Panc1 (cell line): ENCODE data around the gene CUL9. TPM values are rescaled to one million over a fixed set of nuclear protein-coding genes. Genes with fewer than 3 reads are reported as not detected.

Source experiments
- ATAC-seq: fragments of 200-7000 bp; cut with Tn5 transposase; 2 replicates; pipeline ENCODE4 v1.9.1; 2020; ENCODE audit warnings: mild to moderate bottlenecking, moderate library complexity
- BruUV-seq: library from RNA; stranded (reverse); fragments of 400-500 nt; replicated peaks from 2 replicates; lab custom pipeline; 2021; lab: Mats Ljungman, UMichigan
- CTCF ChIA-PET: fragments of 300-600 bp; sonication (Branson Sonifier 250); formaldehyde crosslinking; loops from one replicate; lab custom pipeline; 2022; ENCODE audit warnings: antibody characterized with exemption; lab: Charles Lee
- POLR2A ChIA-PET: fragments of 300-600 bp; sonication (Branson Sonifier 250); formaldehyde crosslinking; loops from one replicate; lab custom pipeline; 2022; ENCODE audit warnings: antibody characterized with exemption; lab: Charles Lee
- DNase-seq: peaks from one replicate; pipeline ENCODE4 v3.0.0-alpha.2; 2010; ENCODE audit warnings: low read depth, low spot score
- H3K27ac ChIP-seq: 2 replicates; pipeline ENCODE4 v1.5.1; 2011; ENCODE audit warnings: mild to moderate bottlenecking, low read length, inconsistent platforms
- H3K27me3 ChIP-seq: fragments of 200-500 bp; sonication (Bioruptor generic); 2 replicates; pipeline ENCODE4 v1.6.0; 2014; ENCODE audit warnings: low read length, inconsistent platforms; ENCODE audit not compliant: control insufficient read depth, insufficient read depth
- H3K36me3 ChIP-seq: fragments of 200-500 bp; sonication (Bioruptor generic); 2 replicates; pipeline ENCODE4 v1.5.1; 2014; ENCODE audit warnings: inconsistent platforms, mild to moderate bottlenecking, low read length, moderate library complexity; ENCODE audit not compliant: control insufficient read depth, insufficient read depth
- H3K4me1 ChIP-seq: 2 replicates; pipeline ENCODE4 v1.5.1; 2011; ENCODE audit warnings: inconsistent platforms, mild to moderate bottlenecking, low read length, moderate library complexity; ENCODE audit not compliant: control insufficient read depth, insufficient read depth
- H3K4me3 ChIP-seq, 2 experiments: 2 replicates each; pipeline ENCODE4 v1.5.1; 2011 to 2012; ENCODE audit warnings: low read depth in 2 of 2, low read length in 2 of 2, mild to moderate bottlenecking in 2 of 2, inconsistent platforms in 1 of 2, moderate library complexity in 1 of 2
- H3K9me3 ChIP-seq: fragments of 200-500 bp; sonication (Bioruptor generic); 2 replicates; pipeline ENCODE4 v1.5.1; 2014; ENCODE audit warnings: low read depth, mild to moderate bottlenecking, inconsistent platforms, low read length, moderate library complexity; ENCODE audit not compliant: control insufficient read depth, insufficient read depth
- CTCF ChIP-seq: fragments of 450-650 bp; IDR thresholded peaks from 2 replicates; pipeline ENCODE4 v1.5.1; 2017; ENCODE audit warnings: mild to moderate bottlenecking
- POLR2AphosphoS5 ChIP-seq: IDR thresholded peaks from 2 replicates; pipeline ENCODE4 v1.6.1; 2012; ENCODE audit warnings: mild to moderate bottlenecking, low read depth, low read length, moderate library complexity
- REST ChIP-seq, 2 experiments: IDR thresholded peaks; 2 replicates each; pipeline ENCODE4 v1.6.1; 2011 to 2012; ENCODE audit warnings: low read depth in 2 of 2, control low read depth in 1 of 2, low read length in 1 of 2, mild to moderate bottlenecking in 1 of 2, moderate library complexity in 1 of 2; ENCODE audit not compliant: insufficient read depth in 1 of 2
- SIN3A ChIP-seq: IDR thresholded peaks from 2 replicates; pipeline ENCODE4 v1.6.1; 2012; ENCODE audit warnings: low read depth, mild to moderate bottlenecking, low read length, moderate library complexity, borderline replicate concordance; ENCODE audit not compliant: insufficient read depth
- TCF7L2 ChIP-seq: IDR thresholded peaks from 2 replicates; pipeline ENCODE4 v1.6.1; 2011; ENCODE audit warnings: mild to moderate bottlenecking, low read depth, low read length, inconsistent platforms
- in situ Hi-C: cut with HindIII; loops from 2 replicates; pipeline ENCODE4 v1.10.0; 2016; ENCODE audit warnings: low sequenced_read_pairs, low pct_unique_long_range_greater_than_20kb
- intact Hi-C: fragments of 100-400 bp; cut with micrococcal nuclease; formaldehyde crosslinking; loops from one replicate; pipeline ENCODE4 v1.10.0; 2022; ENCODE audit not compliant: unreplicated experiment
- total RNA-seq: library from RNA; stranded (reverse); gene quantifications from one replicate; pipeline ENCODE4 v1.2.1, GENCODE V29; 2021; ENCODE audit not compliant: unreplicated experiment

The CUL9 gene
- total RNA-seq, 1 experiment from 2014 or later: 54.3 TPM

- TF ChIP-seq REST (IDR thresholded peaks at IDR 0.05; ENCODE audit: insufficient read depth in 1 of 2, low read depth in 2 of 2, low read length in 1 of 2) (no peak), TCF7L2 (no peak), CTCF (no peak), SIN3A (no peak), POLR2AphosphoS5 (no peak)
- Histone ChIP-seq H3K27me3 (no peaks in the 10 kb centered on the region), H3K4me3 (no peak overlapping the region), H3K27ac (no peak overlapping the region), H3K36me3 (no peaks in the 10 kb centered on the region), H3K9me3 (no peaks in the 10 kb centered on the region), H3K4me1 (peaks cover 2% of the 10 kb centered on the region)
- DNase-seq (no peak), ATAC-seq (no peak; the same call in 1 of the 2 replicates)
- ChIA-PET POLR2A (interaction anchor here (0.6 to 0.7 kb wide), 2 partner anchors 218 to 346 kb away, joined by 8 to 10 read pairs; no protein-coding TSS in a partner anchor), CTCF (no interaction called here)
- in situ Hi-C loops (no loop called here), intact Hi-C loops (no loop called here)
- TSS peak; percentile 43 for BruUV-seq
Measured at GRCh38 chr6:43150051-43150751, 31.8 kb upstream of the CUL9 start.

GRCh38 chr6:43159599-43159998, 22.4 kb upstream of the CUL9 start:
- CTCF ChIA-PET: no interaction called here
- POLR2A ChIA-PET: no interaction called here
- no peak overlapping the region for H3K27ac ChIP-seq

More at GRCh38 chr6:43159599-43159998, 22.4 kb upstream of the CUL9 start:
- TF ChIP-seq POLR2AphosphoS5 (no peak), REST (IDR thresholded peaks at IDR 0.05; ENCODE audit: insufficient read depth in 1 of 2, low read depth in 2 of 2, low read length in 1 of 2) (no peak), TCF7L2 (no peak), CTCF (no peak), SIN3A (no peak)
- H3K4me1 ChIP-seq: no peaks in the 10 kb centered on the region
- H3K36me3 ChIP-seq: no peaks in the 10 kb centered on the region
- BruUV-seq: no TSS peak
- ATAC-seq (no peak), DNase-seq (no peak)
- H3K4me3 ChIP-seq: no peak overlapping the region
- no peaks in the 10 kb centered on the region for H3K9me3 ChIP-seq
- in situ Hi-C loops (no loop called here), intact Hi-C loops (no loop called here)
- H3K27me3 ChIP-seq: no peaks in the 10 kb centered on the region
